ENCODE results near the gene PCSK2.

Gene PCSK2

GRCh38 chr20:17519606-17520285 is 292.9 kb downstream of the PCSK2 start:
- Histone ChIP-seq H3K9ac (ENCODE audit: low read depth, low read length) (no peak overlapping the region), H3K36me3 (ENCODE audit: control insufficient read depth, insufficient read depth, low read length) (no peaks in the 10 kb centered on the region), H3K9me3 (ENCODE audit: control insufficient read depth, insufficient read depth, low read length) (no peaks in the 10 kb centered on the region)

GRCh38 chr20:17520583-17520982 is 293.7 kb downstream of the PCSK2 start:
- Histone ChIP-seq H3K9me3 (ENCODE audit: control insufficient read depth, insufficient read depth, low read length) (no peaks in the 10 kb centered on the region), H3K27me3 (ENCODE audit: control insufficient read depth, insufficient read depth, low read length) (no peaks in the 10 kb centered on the region), H3K36me3 (ENCODE audit: control insufficient read depth, insufficient read depth, low read length) (no peaks in the 10 kb centered on the region), H3K4me1 (ENCODE audit: control insufficient read depth, insufficient read depth, low read length) (no peaks in the 10 kb centered on the region), H3K9ac (ENCODE audit: low read depth, low read length) (no peak overlapping the region), H3K4me3 (ENCODE audit: low read depth, low read length) (no peak overlapping the region)

More at GRCh38 chr20:17519606-17520285, 292.9 kb downstream of the PCSK2 start:
- Histone ChIP-seq H3K4me1 (ENCODE audit: control insufficient read depth, insufficient read depth, low read length) (no peaks in the 10 kb centered on the region), H3K4me3 (ENCODE audit: low read depth, low read length) (no peak overlapping the region), H3K27me3 (ENCODE audit: control insufficient read depth, insufficient read depth, low read length) (no peaks in the 10 kb centered on the region)

DNA sequence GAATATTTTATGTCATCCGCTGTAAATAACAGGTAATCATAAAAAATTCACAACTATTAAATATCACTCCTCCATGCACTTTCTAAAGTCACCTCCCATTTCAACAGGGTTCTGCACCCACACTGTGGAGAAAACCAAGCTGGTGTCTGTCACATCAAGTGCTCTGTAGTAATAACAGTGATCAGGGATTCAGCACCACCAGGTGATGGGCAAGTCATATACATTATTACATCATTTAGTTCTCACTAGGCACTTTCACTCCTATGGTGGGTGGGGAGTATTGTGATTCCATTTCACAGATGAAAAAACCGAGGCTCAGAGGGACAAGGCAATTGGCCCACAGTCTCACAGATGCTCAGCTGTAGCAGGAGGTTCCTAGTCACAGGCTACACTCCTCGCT is 295.7 kb downstream of the PCSK2 start:
- Histone ChIP-seq H3K27me3 (ENCODE audit: control insufficient read depth, insufficient read depth, low read length) (no peaks in the 10 kb centered on the region), H3K4me1 (ENCODE audit: control insufficient read depth, insufficient read depth, low read length) (no peaks in the 10 kb centered on the region)

DNA sequence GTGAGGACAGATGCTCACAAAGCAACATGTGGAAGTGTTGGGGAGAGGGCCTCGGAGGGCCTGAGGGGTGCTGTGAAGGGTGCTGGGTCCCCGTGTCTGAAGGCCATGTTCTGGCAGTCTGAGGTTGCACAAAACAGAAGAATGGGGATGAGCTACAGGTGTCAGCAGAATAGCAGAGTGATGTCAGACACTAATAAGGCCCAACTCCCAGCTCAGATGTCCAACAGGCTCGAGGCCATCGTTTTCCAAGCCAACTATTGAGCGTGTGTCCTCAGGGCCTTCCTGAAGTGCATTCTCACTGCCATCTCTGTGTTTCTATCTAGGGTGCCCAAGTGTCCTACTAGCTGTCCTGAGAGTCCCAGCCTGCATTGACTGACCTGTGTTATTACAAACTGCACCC is 296.5 kb downstream of the PCSK2 start:
- Histone ChIP-seq H3K4me1 (ENCODE audit: control insufficient read depth, insufficient read depth, low read length) (no peaks in the 10 kb centered on the region), H3K9ac (ENCODE audit: low read depth, low read length) (peak overlapping the region; percentile 6), H3K4me3 (ENCODE audit: low read depth, low read length) (no peak overlapping the region), H3K36me3 (ENCODE audit: control insufficient read depth, insufficient read depth, low read length) (no peaks in the 10 kb centered on the region), H3K27me3 (ENCODE audit: control insufficient read depth, insufficient read depth, low read length) (no peaks in the 10 kb centered on the region), H3K9me3 (ENCODE audit: control insufficient read depth, insufficient read depth, low read length) (no peaks in the 10 kb centered on the region)

More for the DNA sequence above, 295.7 kb downstream of the PCSK2 start:
- Histone ChIP-seq H3K9me3 (ENCODE audit: control insufficient read depth, insufficient read depth, low read length) (no peaks in the 10 kb centered on the region), H3K4me3 (ENCODE audit: low read depth, low read length) (no peak overlapping the region), H3K9ac (ENCODE audit: low read depth, low read length) (no peak overlapping the region), H3K36me3 (ENCODE audit: control insufficient read depth, insufficient read depth, low read length) (no peaks in the 10 kb centered on the region)

DNA sequence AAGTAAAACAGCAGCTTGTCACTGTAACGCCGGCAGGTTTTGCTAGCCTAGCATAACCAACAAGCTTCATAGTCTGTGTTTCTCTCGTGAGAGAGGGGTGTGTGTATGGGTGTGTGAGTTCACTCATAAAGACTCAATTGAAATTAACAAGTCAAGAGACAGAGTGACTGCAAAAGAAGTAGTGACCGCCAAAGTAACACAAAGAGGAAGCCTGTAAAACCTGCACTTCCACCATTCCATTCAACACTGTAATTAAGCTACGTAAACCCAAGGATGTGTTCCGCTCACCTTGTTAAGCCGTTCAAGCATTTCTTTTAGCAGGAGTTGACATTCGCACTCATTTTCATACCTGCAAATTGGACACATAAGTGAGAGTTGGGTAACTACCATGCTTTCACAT is 297.7 kb downstream of the PCSK2 start:
- Histone ChIP-seq H3K36me3 (ENCODE audit: control insufficient read depth, insufficient read depth, low read length) (no peaks in the 10 kb centered on the region), H3K9me3 (ENCODE audit: control insufficient read depth, insufficient read depth, low read length) (no peaks in the 10 kb centered on the region), H3K4me1 (ENCODE audit: control insufficient read depth, insufficient read depth, low read length) (no peaks in the 10 kb centered on the region), H3K27me3 (ENCODE audit: control insufficient read depth, insufficient read depth, low read length) (peaks cover 1% of the 10 kb centered on the region), H3K4me3 (ENCODE audit: low read depth, low read length) (no peak overlapping the region), H3K9ac (ENCODE audit: low read depth, low read length) (no peak overlapping the region)

DNA sequence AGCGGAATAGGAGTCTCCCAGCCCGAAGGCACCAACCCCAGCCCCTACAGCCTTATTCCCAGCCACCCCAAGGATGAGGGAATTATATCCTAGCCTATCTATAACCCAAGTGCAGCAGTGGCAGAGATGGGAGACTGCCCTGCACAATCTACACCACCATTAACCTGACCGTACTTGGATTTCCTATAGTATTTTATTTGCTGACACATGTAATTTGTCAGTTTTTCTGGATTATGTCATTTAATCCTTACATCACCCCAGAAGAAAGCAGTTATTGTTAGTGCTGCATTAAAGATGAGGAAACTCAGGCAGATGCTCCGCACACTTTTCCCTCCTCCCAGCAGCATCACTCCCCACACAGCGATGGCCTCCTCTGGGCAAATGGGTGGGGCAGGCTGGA is 298.3 kb downstream of the PCSK2 start:
- H3K4me3 ChIP-seq (ENCODE audit: low read depth, low read length), result no peak overlapping the region
- H3K36me3 ChIP-seq (ENCODE audit: control insufficient read depth, insufficient read depth, low read length), result no peaks in the 10 kb centered on the region
- no peaks in the 10 kb centered on the region for H3K9me3 ChIP-seq (ENCODE audit: control insufficient read depth, insufficient read depth, low read length)
- H3K27me3 ChIP-seq (ENCODE audit: control insufficient read depth, insufficient read depth, low read length), result peaks cover 6% of the 10 kb centered on the region
- no peaks in the 10 kb centered on the region for H3K4me1 ChIP-seq (ENCODE audit: control insufficient read depth, insufficient read depth, low read length)
- no peak overlapping the region for H3K9ac ChIP-seq (ENCODE audit: low read depth, low read length)

GRCh38 chr20:17525650-17526049 is 298.8 kb downstream of the PCSK2 start:
- Histone ChIP-seq H3K9ac (ENCODE audit: low read depth, low read length) (no peak overlapping the region), H3K4me1 (ENCODE audit: control insufficient read depth, insufficient read depth, low read length) (no peaks in the 10 kb centered on the region), H3K9me3 (ENCODE audit: control insufficient read depth, insufficient read depth, low read length) (no peaks in the 10 kb centered on the region), H3K36me3 (ENCODE audit: control insufficient read depth, insufficient read depth, low read length) (no peaks in the 10 kb centered on the region), H3K27me3 (ENCODE audit: control insufficient read depth, insufficient read depth, low read length) (peaks cover 12% of the 10 kb centered on the region), H3K4me3 (ENCODE audit: low read depth, low read length) (no peak overlapping the region)

GRCh38 chr20:17529586-17529985 is 302.7 kb downstream of the PCSK2 start:
- Histone ChIP-seq H3K9ac (ENCODE audit: low read depth, low read length) (no peak overlapping the region), H3K36me3 (ENCODE audit: control insufficient read depth, insufficient read depth, low read length) (no peaks in the 10 kb centered on the region), H3K9me3 (ENCODE audit: control insufficient read depth, insufficient read depth, low read length) (no peaks in the 10 kb centered on the region), H3K4me1 (ENCODE audit: control insufficient read depth, insufficient read depth, low read length) (peaks cover 11% of the 10 kb centered on the region), H3K27me3 (ENCODE audit: control insufficient read depth, insufficient read depth, low read length) (peaks cover 12% of the 10 kb centered on the region), H3K4me3 (ENCODE audit: low read depth, low read length) (no peak overlapping the region)

DNA sequence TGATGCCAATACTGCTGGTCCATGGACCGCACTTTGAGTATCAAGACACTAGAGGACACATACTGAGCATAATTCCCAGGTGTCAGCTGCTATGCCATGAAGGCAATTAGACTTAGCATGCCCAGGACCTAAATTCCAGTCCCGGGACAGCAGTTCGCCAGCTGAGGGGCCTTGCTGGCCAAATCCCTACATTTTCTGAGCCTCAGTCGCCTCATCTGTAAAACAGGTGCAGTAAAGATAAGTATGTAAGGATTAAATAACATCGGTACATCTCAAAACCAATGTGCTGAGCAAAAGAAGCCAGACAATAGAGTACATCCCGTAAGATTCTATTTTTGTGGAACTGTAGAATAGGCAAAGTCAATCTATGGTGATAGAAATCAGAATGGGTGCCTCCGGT is 303.3 kb downstream of the PCSK2 start:
- Histone ChIP-seq H3K27me3 (ENCODE audit: control insufficient read depth, insufficient read depth, low read length) (peaks cover 12% of the 10 kb centered on the region), H3K4me3 (ENCODE audit: low read depth, low read length) (no peak overlapping the region), H3K9ac (ENCODE audit: low read depth, low read length) (no peak overlapping the region), H3K9me3 (ENCODE audit: control insufficient read depth, insufficient read depth, low read length) (no peaks in the 10 kb centered on the region), H3K4me1 (ENCODE audit: control insufficient read depth, insufficient read depth, low read length) (peaks cover 11% of the 10 kb centered on the region), H3K36me3 (ENCODE audit: control insufficient read depth, insufficient read depth, low read length) (no peaks in the 10 kb centered on the region)

- no peaks in the 10 kb centered on the region for H3K9me3 ChIP-seq (ENCODE audit: control insufficient read depth, insufficient read depth, low read length)
- H3K4me3 ChIP-seq (ENCODE audit: low read depth, low read length), result peak within 1 kb of the TSS; percentile 47
- H3K9ac ChIP-seq (ENCODE audit: low read depth, low read length), result no peak within 1 kb of the TSS
- peaks cover 11% of the 10 kb centered on the region for H3K4me1 ChIP-seq (ENCODE audit: control insufficient read depth, insufficient read depth, low read length)
- no peaks in the 10 kb centered on the region for H3K36me3 ChIP-seq (ENCODE audit: control insufficient read depth, insufficient read depth, low read length)
- peaks cover 12% of the 10 kb centered on the region for H3K27me3 ChIP-seq (ENCODE audit: control insufficient read depth, insufficient read depth, low read length)
These were observed 304.1 kb downstream of the PCSK2 start, which contains the start of gene BFSP1 for GRCh38 chr20:17530716-17531664. Gene BFSP1 (minus strand): TSS chr20:17531379. CDS start chr20:17531329, 50 bp downstream.

DNA sequence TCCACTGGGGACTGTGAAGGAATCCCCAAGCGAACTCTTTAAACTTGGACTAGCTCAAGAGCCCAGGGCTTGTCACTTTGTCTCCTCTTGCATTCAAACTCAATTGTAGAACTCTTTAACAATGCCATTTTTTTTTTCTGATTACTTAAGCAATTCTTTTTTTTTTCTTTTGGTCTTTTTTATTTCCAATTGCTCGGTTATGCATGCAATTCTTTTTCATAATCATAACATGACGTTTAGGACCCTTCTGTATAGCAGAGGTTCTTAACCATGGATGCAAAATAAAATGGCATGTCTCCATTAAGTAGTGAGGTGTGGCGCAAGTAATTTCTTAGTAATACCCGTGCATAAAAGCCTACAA is 304.8 kb downstream of the PCSK2 start:
- H3K9ac ChIP-seq (ENCODE audit: low read depth, low read length), result no peak overlapping the region

GRCh38 chr20:17533396-17533795 is 306.6 kb downstream of the PCSK2 start:
- Histone ChIP-seq H3K4me3 (ENCODE audit: low read depth, low read length) (no peak overlapping the region), H3K9me3 (ENCODE audit: control insufficient read depth, insufficient read depth, low read length) (no peaks in the 10 kb centered on the region), H3K4me1 (ENCODE audit: control insufficient read depth, insufficient read depth, low read length) (peaks cover 14% of the 10 kb centered on the region), H3K36me3 (ENCODE audit: control insufficient read depth, insufficient read depth, low read length) (no peaks in the 10 kb centered on the region), H3K9ac (ENCODE audit: low read depth, low read length) (no peak overlapping the region), H3K27me3 (ENCODE audit: control insufficient read depth, insufficient read depth, low read length) (peaks cover 12% of the 10 kb centered on the region)

More for the DNA sequence above, 304.8 kb downstream of the PCSK2 start:
- Histone ChIP-seq H3K9me3 (ENCODE audit: control insufficient read depth, insufficient read depth, low read length) (no peaks in the 10 kb centered on the region), H3K4me1 (ENCODE audit: control insufficient read depth, insufficient read depth, low read length) (peaks cover 11% of the 10 kb centered on the region), H3K27me3 (ENCODE audit: control insufficient read depth, insufficient read depth, low read length) (peaks cover 12% of the 10 kb centered on the region), H3K36me3 (ENCODE audit: control insufficient read depth, insufficient read depth, low read length) (no peaks in the 10 kb centered on the region), H3K4me3 (ENCODE audit: low read depth, low read length) (peak overlapping the region; percentile 47)
